Measurements from ENCODE around the gene DNAAF8.
"Not testable (repeated sequence)": the region's sequence is repeated elsewhere in the genome, so short reads cannot be mapped to it uniquely, and the experiment has no call there.

The DNAAF8 gene

GRCh38 chr16:4780235-4780634 lies 45.9 kb downstream of the DNAAF8 start:
- H3K4me3 ChIP-seq (ENCODE audit: low read depth, low read length) = no peak overlapping the region
- no peak for DNase-seq (ENCODE audit: low read depth)
- TF ChIP-seq, protein P1, sequence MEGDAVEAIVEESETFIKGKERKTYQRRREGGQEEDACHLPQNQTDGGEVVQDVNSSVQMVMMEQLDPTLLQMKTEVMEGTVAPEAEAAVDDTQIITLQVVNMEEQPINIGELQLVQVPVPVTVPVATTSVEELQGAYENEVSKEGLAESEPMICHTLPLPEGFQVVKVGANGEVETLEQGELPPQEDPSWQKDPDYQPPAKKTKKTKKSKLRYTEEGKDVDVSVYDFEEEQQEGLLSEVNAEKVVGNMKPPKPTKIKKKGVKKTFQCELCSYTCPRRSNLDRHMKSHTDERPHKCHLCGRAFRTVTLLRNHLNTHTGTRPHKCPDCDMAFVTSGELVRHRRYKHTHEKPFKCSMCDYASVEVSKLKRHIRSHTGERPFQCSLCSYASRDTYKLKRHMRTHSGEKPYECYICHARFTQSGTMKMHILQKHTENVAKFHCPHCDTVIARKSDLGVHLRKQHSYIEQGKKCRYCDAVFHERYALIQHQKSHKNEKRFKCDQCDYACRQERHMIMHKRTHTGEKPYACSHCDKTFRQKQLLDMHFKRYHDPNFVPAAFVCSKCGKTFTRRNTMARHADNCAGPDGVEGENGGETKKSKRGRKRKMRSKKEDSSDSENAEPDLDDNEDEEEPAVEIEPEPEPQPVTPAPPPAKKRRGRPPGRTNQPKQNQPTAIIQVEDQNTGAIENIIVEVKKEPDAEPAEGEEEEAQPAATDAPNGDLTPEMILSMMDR (IDR thresholded peaks at IDR 0.05; ENCODE audit: control insufficient read depth, extremely low read depth, insufficient read depth) = no peak

DNA sequence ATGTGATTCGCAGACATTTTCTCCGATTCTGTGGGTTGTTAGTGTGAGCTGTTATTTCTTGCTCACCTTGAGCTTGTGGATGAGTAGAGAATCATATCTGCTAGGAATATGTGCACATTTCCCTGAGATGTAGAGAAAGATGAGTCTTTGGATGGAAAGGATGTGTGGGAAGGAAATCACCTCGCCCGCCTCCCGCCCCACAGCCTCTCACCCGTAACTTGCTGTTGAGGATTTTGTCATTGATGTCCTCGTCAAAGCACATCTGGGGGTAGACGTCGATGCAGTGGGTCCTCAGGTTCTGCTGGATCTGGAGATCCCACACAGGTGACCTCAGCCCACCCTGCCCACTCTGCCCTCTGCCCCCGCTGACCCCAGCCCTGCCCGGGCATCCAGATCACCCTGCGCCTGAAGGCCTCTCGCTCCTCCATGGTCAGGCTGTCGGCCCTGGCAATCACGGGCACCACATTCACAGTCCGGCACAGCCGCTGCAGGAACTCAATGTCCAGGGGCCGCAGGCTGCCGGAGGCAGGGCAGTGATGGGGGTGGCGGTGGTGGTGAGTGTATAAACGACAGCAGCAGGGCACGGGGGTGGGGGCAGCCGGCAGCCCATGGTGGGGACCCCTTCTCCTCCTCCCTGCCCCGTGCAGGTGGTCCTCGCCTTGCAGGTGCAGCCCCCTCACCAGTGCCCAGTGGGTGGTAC lies 49.1 kb downstream of the DNAAF8 start:
- TF ChIP-seq, protein P1 (IDR thresholded peaks at IDR 0.05; ENCODE audit: control insufficient read depth, extremely low read depth, insufficient read depth) = no peak
- no peak overlapping the region for H3K4me3 ChIP-seq (ENCODE audit: low read depth, low read length)
- DNase-seq (ENCODE audit: low read depth) = no peak

DNA sequence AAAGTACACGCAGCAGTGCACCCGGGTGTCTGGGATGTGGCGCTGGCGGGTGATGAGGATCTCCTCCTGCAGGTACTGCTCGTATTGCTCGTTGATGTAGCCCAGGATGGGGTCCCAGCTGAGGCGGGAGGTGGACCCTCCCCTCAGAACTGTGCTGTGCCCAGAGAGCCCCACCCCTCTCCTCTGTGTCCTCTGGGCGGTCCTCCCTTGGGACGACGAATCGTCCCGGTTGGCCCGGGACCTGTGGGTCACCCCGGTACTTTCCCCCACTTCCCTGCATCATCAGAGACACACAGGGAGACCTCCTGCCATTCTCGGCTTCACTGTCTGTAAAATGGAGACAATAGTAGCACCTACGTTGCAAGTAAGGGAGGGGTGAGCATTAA lies 49.6 kb downstream of the DNAAF8 start:
- no peak overlapping the region for H3K4me3 ChIP-seq (ENCODE audit: low read depth, low read length)
- TF ChIP-seq, protein P1 (IDR thresholded peaks at IDR 0.05; ENCODE audit: control insufficient read depth, extremely low read depth, insufficient read depth) = no peak
- DNase-seq (ENCODE audit: low read depth) = no peak

GRCh38 chr16:4784444-4784987 lies 50.2 kb downstream of the DNAAF8 start:
- not testable (repeated sequence) for H3K4me3 ChIP-seq (ENCODE audit: low read depth, low read length); DNase-seq (ENCODE audit: low read depth)

GRCh38 chr16:4785758-4786433 lies 51.6 kb downstream of the DNAAF8 start:
- TF ChIP-seq, protein P1 (IDR thresholded peaks at IDR 0.05; ENCODE audit: control insufficient read depth, extremely low read depth, insufficient read depth) = no peak
- no peak overlapping the region for H3K4me3 ChIP-seq (ENCODE audit: low read depth, low read length)
- no peak for DNase-seq (ENCODE audit: low read depth)

DNA sequence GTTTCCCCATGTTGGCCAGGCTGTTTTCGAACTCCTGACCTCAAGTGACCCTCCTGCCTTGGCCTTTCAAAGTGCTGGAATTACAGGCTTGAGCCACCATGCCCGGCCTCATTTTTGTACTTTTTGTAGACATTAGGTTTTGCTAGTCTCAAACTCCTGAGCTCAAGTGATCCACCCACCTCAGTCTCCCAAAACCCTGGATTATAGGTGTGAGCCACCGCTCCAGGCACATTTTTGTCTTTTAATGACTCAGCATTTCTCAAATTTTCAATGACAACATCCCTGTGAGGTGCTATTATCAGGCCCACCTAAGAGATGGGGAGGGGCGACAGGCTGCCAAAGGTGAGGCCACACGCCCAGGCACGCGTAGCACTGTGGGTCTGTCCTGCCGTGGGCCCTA lies 52.7 kb downstream of the DNAAF8 start:
- TF ChIP-seq, protein P1 (IDR thresholded peaks at IDR 0.05; ENCODE audit: control insufficient read depth, extremely low read depth, insufficient read depth) = no peak
- DNase-seq (ENCODE audit: low read depth) = no peak
- H3K4me3 ChIP-seq (ENCODE audit: low read depth, low read length) = no peak overlapping the region

DNA sequence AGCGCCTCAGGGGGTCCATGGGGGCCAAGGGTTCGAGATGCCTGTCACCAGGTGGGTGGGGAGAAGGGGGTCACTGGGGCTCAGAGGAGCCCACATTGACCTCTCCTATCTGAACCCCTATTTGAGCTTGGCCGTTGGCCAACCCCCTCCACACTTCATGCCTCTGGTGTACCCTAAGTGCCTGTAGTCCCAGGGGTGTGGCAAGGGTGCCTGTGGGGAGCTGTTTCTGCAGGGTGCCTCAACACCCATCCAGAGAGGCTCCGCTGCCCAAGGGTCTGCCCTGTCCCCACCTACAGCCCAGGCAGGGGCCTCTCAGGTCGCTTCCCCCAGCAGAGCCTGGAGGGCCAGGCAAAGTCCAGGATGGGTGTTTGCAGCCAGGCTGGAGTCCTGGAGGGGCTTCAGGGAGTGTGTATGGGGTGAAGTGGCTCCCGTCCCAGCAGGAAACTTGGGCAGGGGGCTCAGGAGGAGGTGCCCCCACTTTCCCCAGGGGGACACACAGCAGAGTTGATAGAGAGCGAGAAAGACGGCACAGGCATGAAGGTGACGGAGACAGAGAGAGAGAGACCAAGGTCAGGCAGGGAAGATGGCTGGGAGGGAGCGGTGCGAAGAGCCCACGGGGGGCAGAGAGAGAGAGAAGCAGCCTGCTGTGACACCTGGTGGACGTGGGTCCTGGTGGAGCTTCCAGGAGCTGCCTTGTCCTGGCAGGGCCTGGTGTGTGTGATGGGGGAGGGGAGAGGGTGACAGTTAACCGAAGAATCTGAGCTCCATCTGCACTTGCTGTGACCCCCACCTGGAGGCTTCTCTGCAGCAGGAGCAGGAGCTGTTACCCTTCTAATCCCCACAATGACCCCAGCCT lies 53.5 kb downstream of the DNAAF8 start, which contains the start of gene SEPTIN12:
Gene SEPTIN12, minus strand, starts transcription at position 719 of the 856 bp plus-strand sequence. Its CDS starts 700 bp downstream, at position 19.
- no peak for DNase-seq (ENCODE audit: low read depth)

More for the DNA sequence above, 53.5 kb downstream of the DNAAF8 start, which contains the start of gene SEPTIN12:
- H3K4me3 ChIP-seq (ENCODE audit: low read depth, low read length) = no peak within 1 kb of the TSS
- TF ChIP-seq, protein P1 (IDR thresholded peaks at IDR 0.05; ENCODE audit: control insufficient read depth, extremely low read depth, insufficient read depth) = no peak
